Heart right ventricle (tissue), 16 donors: Measurements from ENCODE around the gene ARMC3. TPM values are rescaled to one million over a fixed set of nuclear protein-coding genes. Genes with fewer than 3 reads are reported as not detected.

Source experiments
- ATAC-seq, 8 donors: fragments of 200-7000 bp; cut with Tn5 transposase; one replicate each; pipeline ENCODE4 v1.9.1; 2020; ENCODE audit warnings: mild to moderate bottlenecking in 8 of 8, moderate library complexity in 8 of 8, moderate number of reproducible peaks in 1 of 8
- DNase-seq, 2 donors: peaks; one replicate each; pipeline ENCODE4 v3.0.0-alpha.2; 2020
- H3K27ac ChIP-seq, 10 donors: fragments of 200-600 bp; sonication (generic) in 2 of 10; one replicate each; pipeline versions ENCODE4 v1.5.0 to v1.8.0; 2020 to 2022; ENCODE audit warnings: mild to moderate bottlenecking in 3 of 10
- H3K27me3 ChIP-seq, 7 donors: fragments of 200-600 bp; one replicate each; pipeline ENCODE4 v1.8.0; 2021 to 2022; ENCODE audit warnings: mild to moderate bottlenecking in 2 of 7
- H3K36me3 ChIP-seq, 9 donors: fragments of 200-600 bp; sonication (generic) in 1 of 9; one replicate each; pipeline versions ENCODE4 v1.5.0 to v1.8.0; 2020 to 2022; ENCODE audit warnings: mild to moderate bottlenecking in 2 of 9
- H3K4me1 ChIP-seq, 9 donors: fragments of 200-600 bp; sonication (generic) in 1 of 9; one replicate each; pipeline versions ENCODE4 v1.5.0 to v1.8.0; 2020 to 2022; ENCODE audit warnings: mild to moderate bottlenecking in 4 of 9
- H3K4me3 ChIP-seq, 10 donors: fragments of 200-600 bp; sonication (generic) in 2 of 10; one replicate each; pipeline versions ENCODE4 v1.5.0 to v1.8.0; 2020 to 2022; ENCODE audit warnings: mild to moderate bottlenecking in 7 of 10, moderate library complexity in 2 of 10
- H3K9me3 ChIP-seq, 11 donors: fragments of 200-600 bp in 10 of 11; sonication (generic) in 2 of 11; one replicate each; pipeline versions ENCODE4 v1.5.0 to v1.8.0; 2013 to 2022; ENCODE audit warnings: mild to moderate bottlenecking in 2 of 11, control low read depth in 1 of 11, moderate library complexity in 1 of 11
- CTCF ChIP-seq, 9 donors: fragments of 200-600 bp; sonication (generic) in 2 of 9; IDR thresholded peaks; one replicate each; pipeline versions ENCODE4 v1.5.0 to v1.8.0; 2021 to 2022; ENCODE audit warnings: antibody characterized with exemption in 9 of 9, mild to moderate bottlenecking in 5 of 9, moderate library complexity in 1 of 9
- WGBS, 2 donors: extraction: QIAGEN DNeasy Blood & Tissue Kit; methylation state at CpG; one replicate each; pipeline ENCODE4 v1.1.7; 2013; ENCODE audit warnings: inconsistent platforms in 1 of 2; 5-methylcytosine and 5-hydroxymethylcytosine counted together
- intact Hi-C, 10 donors: fragments of 100-400 bp; cut with DNase I; formaldehyde crosslinking; loops; one replicate each; pipeline versions ENCODE4 v1.11.1 to v1.14.2; 2022
- polyA plus RNA-seq, 2 donors: library from polyadenylated mRNA; stranded (reverse); fragments of 200-250 nt; gene quantifications; one replicate each; pipeline ENCODE4 v1.2.3, GENCODE V29; 2013
- total RNA-seq, 10 donors: library from RNA; stranded (reverse); fragmentation: NEBNext Ultra II Directional in 3 of 10; extraction: Animal tissue kit (Norgen Biotek cat#: 25700) in 3 of 10; gene quantifications; one replicate each; pipeline versions ENCODE4 v1.2.1 to v1.2.4, GENCODE V29; 2021 to 2023
- donor health status: Arrhythmogenic right ventricular cardiomyopathy.
- donor health status: ischemic (EF 13 %, LVEDD 7.1; RV severe dilation, severe dysfunction).
- donor health status: healthy with polysubstance abuse.
- donor health status: DM: no; HTN: yes; CAD: no.
- donor health status: DM: no; HTN: no; CAD: no.
- donor health status: ischemic (EF 25% LVEDD 6.9; RV normal size, moderate dysfunction).
- donor health status: ischemic (EF 25% LVEDD 5.7; RV mildly dilated, moderate dysfunction).
- donor health status: healthy.
- donor health status: DM: yes; HTN: yes; CAD: no.
- donor health status: Ischemic cardiomyopathy.
- donor health status: ischemic (EF 35%, LVEDD 5.7; RV mildly dilated, moderate dysfunction).
- donor health status: nonischemic (EF 11% LVEDD 7.7; RV severe dilation, severe dysfunction).
- donor health status: DM: yes; HTN: yes; CAD: no.
- donor health status: PGD.
- donor health status: ischemic (EF 29% LVEDD 5.4; RV normal size, mild dysfunction).
- donor health status: nonischemic (EF 23%, LVEDD 6.1; RV moderate dilation, normal function).

The ARMC3 gene
- total and polyA plus RNA-seq, 12 donors, result not detected

GRCh38 chr10:22954970-22955369 is 27.1 kb downstream of the ARMC3 start:
- H3K27ac ChIP-seq, result no peak overlapping the region
- peaks cover 0 to 35% (median 5%) of the 10 kb centered on the region in 11 donors for H3K9me3 ChIP-seq
- no peak for DNase-seq
- intact Hi-C loops, result no loop called here
- no peaks in the 10 kb centered on the region for H3K4me1 ChIP-seq
- no peaks in the 10 kb centered on the region for H3K36me3 ChIP-seq
- ATAC-seq, result no peak
- no peak overlapping the region for H3K4me3 ChIP-seq
- TF ChIP-seq CTCF (IDR thresholded peaks at IDR 0.05), result no peak
- 70 to 75% methylated on average over 3 of the region's 3 CpGs for WGBS, 2 donors
- H3K27me3 ChIP-seq, result no peaks in the 10 kb centered on the region

- H3K9me3 ChIP-seq, result peaks cover 0 to 9% (median 0%) of the 10 kb centered on the region in 11 donors
- intact Hi-C loops, result no loop called here
- no peaks in the 10 kb centered on the region for H3K4me1 ChIP-seq
- ATAC-seq (no peak), DNase-seq (no peak)
- 75 to 78% methylated on average over 2 of the region's 2 CpGs for WGBS, 2 donors
- no peak overlapping the region for H3K27ac ChIP-seq
- TF ChIP-seq CTCF (IDR thresholded peaks at IDR 0.05), result no peak
- H3K27me3 ChIP-seq, result no peaks in the 10 kb centered on the region
- H3K4me3 ChIP-seq, result no peak overlapping the region
- H3K36me3 ChIP-seq, result no peaks in the 10 kb centered on the region
Observed at GRCh38 chr10:22958338-22958737, 30.5 kb downstream of the ARMC3 start.

- H3K36me3 ChIP-seq, result no peaks in the 10 kb centered on the region
- DNase-seq (no peak), ATAC-seq (no peak)
- H3K9me3 ChIP-seq, result peaks cover 0 to 5% (median 0%) of the 10 kb centered on the region in 11 donors
- 81 to 92% methylated on average over 2 of the region's 2 CpGs for WGBS, 2 donors
- no peak overlapping the region for H3K4me3 ChIP-seq
- H3K27me3 ChIP-seq, result no peaks in the 10 kb centered on the region
- intact Hi-C loops, result no loop called here
- H3K27ac ChIP-seq, result no peak overlapping the region
- H3K4me1 ChIP-seq, result no peaks in the 10 kb centered on the region
- no peak for TF ChIP-seq CTCF (IDR thresholded peaks at IDR 0.05)
Observed at GRCh38 chr10:22959292-22959691, 31.4 kb downstream of the ARMC3 start.

- Histone ChIP-seq H3K27me3 (no peaks in the 10 kb centered on the region), H3K36me3 (no peaks in the 10 kb centered on the region), H3K9me3 (peaks cover 0 to 5% (median 0%) of the 10 kb centered on the region in 11 donors), H3K4me1 (no peaks in the 10 kb centered on the region), H3K4me3 (no peak overlapping the region), H3K27ac (no peak overlapping the region)
- 64 to 66% methylated on average over 3 of the region's 3 CpGs for WGBS, 2 donors
- intact Hi-C loops, result no loop called here
- ATAC-seq (no peak), DNase-seq (no peak)
- TF ChIP-seq CTCF (IDR thresholded peaks at IDR 0.05), result no peak
Observed at GRCh38 chr10:22959950-22960349, 32.1 kb downstream of the ARMC3 start.
